Measurements from ENCODE around the gene PIAS1.
"Not testable (repeated sequence)": the region's sequence is repeated elsewhere in the genome, so short reads cannot be mapped to it uniquely, and the experiment has no call there.

PIAS1 gene

DNA sequence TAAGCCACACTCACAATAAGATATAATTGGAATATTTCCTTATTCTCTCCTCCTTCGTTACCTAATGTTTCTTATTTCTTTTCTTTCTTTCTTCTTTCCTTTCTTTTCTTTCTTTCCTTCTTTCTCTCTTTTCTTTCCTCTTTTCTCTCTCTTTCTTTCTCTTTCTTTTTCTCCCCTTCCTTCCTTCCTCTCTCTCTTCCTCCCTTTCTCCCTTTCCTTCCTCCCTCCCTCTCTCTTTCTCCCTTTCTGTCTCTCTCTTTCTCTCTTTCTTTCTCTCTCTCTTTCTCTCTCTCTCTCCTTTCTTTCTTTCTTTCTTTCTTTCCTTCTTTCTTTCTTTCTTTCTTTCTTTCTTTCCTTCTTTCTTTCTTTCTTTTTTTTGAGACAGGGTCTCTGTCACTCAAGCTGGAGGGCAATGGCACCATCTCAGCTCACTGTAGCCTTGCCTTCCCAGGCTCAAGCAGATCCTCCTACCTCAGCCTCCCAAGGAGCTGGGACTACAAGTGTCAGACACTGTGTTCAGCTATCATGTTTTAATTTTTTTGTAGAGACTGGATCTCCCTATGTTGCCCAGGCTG lies 19.3 kb upstream of the PIAS1 start:
- no peak for DNase-seq (ENCODE audit: low read depth)

GRCh38 chr15:68038246-68038645 lies 15.9 kb upstream of the PIAS1 start:
- no peak for DNase-seq (ENCODE audit: low read depth)

DNA sequence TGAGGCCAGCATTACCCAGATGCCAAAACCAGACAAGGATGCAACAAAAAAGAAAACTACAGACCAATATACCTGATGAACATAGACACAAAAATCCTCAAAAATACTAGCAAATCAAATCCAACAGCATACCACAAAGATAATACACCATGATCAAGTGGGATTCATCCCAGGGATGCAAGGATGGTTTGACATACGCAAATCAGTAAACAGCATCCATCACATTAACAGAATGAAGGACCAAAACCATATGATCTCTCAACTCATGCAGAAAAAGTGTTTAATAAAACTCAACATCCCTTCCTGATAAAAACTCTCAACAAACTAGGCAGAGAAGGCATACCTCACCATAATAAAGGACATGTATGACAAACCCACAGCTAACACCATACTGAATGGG lies 14.0 kb upstream of the PIAS1 start:
- DNase-seq (ENCODE audit: low read depth), result no peak

DNA sequence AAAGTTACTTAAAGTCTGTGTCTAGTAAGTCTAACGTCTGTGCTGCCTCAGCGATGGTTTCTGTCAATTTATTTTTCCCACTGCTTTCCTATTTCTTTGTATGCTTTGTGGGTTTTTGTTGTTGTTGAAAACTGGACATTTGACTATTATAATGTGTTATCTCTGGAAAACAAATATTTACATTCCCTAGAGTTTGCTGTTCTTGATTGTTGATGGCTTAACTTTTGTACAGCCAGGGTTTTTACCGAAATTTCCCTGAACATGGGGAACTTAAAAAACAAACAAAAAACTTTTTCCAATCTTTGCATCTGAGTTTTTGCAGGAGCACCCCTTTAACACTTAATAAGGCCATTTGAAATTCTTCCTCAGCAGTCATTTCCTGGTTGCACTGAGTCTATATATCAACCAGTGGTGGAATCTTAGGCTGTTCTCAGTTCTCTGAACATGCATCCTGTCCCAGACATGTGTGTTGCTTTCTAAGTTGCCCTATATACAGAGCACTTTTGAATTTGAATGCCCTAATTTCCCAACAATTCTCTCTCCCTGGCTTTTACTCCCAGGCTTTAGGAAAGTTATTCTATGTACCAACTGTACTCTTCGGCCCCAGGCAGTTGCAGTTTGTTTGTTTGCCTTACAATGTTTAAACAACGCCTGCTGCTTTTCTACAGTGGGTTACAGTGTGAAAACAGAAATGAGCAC lies 11.8 kb upstream of the PIAS1 start:
- no peak for DNase-seq (ENCODE audit: low read depth)

- no peak for DNase-seq (ENCODE audit: low read depth)
These were observed 11.3 kb upstream of the PIAS1 start for GRCh38 chr15:68042855-68043222.

DNA sequence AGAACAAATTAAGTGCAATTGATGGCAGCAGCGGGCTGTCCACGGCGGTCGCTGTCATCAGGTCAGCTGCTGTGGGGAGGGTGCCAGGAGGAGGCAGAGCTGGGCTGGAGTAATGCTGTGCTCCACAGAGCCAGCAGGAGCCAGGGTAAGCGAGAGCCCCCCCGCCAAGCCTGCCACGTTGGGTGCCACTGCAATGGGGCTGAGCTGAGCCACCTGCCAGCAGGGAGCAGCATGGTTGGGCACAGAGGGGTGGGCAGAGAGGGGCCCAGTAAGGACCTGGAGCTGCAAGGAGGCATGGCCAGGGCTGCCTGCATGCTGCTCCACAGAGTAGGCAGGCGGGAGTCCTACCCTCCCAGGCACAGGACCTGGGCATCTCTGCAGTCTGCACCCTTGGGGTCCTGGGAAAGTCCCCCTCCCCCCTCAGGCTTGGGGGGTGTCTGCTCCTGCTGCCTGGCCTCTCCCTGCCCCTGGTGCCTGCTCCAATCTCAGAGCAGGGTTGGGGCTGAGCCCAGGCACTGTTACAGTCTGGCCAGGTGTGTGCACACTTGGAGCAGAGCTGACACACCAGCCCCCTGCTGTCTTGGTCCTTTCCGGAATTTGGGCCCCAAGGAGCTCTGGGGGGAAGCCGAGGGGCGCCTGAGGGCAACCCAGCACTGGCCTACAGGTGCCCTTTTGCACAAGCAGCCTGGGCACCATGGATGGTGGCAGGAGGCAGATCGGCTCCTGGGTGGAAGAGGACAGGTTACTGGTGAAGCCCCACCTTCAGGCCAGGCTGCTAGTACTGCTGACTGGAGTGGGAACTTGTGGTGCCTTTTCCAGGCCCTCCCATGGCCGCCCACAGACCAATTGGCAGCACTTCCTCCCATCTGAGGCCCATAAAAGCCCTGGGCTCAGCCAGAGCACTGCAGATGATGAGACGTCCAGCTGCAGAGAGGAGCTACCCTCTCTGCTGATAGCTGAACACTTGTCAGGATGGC lies 8.5 kb upstream of the PIAS1 start:
- DNase-seq (ENCODE audit: low read depth), result no peak

DNA sequence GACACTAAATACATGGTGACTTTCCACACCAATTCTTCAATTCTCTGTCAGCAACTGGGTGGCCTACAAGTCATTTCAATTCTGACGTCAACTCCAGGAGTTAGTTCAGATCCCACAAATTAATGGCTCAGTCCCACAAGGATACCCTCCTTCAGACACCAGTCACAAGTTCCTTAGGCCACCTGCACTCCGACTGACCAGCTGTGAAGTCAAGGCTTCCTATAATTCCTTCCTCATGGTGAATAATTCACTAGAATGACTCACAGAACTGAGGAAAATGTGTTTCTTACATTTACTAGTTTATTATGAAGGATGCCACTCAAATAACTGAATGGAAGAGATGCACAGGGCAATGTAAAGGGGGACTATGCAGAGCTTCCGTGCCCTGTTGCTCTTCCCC lies 6.3 kb upstream of the PIAS1 start:
- DNase-seq (ENCODE audit: low read depth), result no peak

DNA sequence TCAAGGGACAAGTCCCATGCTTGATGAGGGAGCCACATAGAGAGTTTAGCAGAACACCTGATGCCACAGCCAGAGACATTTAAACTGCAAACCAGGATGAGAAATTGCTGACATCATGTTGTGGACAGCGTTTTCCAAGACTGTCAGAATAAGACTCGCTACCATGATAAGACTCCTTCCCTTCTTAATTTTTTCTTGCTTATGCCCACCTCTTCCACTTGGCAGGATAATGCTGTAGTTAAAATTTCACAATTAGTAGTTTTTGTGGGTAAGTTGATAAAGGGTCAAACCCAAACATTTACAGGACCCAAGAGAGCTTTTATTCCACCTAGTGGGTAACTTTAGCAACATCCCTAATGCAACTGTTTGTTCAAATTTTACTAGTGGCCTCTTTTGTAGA lies 3.0 kb upstream of the PIAS1 start:
- no peak for DNase-seq (ENCODE audit: low read depth)

- no peak for DNase-seq (ENCODE audit: low read depth)
These were observed 2.2 kb upstream of the PIAS1 start for GRCh38 chr15:68051907-68052306.

- no peak for DNase-seq (ENCODE audit: low read depth)
These were observed 1.7 kb upstream of the PIAS1 start for GRCh38 chr15:68052431-68052830.

GRCh38 chr15:68053001-68053400 lies 1.1 kb upstream of the PIAS1 start:
- DNase-seq (ENCODE audit: low read depth), result no peak

DNA sequence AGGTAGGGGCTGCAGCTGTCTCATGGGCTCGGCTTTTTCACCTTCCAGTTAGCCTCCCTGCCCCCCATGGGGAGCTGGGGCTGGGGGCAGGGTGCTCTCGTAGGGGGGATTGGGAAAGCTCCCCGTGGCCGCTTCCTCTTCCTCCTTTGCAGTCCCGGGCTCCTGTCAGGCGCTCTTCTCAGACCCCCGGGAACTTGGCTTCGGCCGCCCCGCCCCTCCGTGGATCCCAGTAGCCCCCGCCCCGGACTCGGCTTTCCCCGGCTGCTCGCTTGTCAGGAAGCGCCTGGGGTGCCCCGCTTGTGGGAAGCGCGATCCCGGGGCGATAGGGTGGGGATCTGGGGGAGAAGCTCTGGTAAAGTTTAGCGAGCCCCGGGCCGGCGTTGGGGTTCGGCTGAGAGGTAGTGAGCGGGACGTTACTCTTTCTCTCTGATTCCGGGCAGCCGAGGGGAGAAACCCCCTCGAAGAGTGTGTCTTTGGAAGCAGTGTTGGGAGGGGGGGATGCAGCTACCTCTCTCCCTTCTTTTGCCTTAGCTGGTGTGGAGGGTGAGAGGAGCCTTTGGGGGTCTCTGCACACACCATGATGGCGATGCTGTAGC lies 611 bp downstream of the PIAS1 start:
- DNase-seq (ENCODE audit: low read depth), result peak; percentile 17

DNA sequence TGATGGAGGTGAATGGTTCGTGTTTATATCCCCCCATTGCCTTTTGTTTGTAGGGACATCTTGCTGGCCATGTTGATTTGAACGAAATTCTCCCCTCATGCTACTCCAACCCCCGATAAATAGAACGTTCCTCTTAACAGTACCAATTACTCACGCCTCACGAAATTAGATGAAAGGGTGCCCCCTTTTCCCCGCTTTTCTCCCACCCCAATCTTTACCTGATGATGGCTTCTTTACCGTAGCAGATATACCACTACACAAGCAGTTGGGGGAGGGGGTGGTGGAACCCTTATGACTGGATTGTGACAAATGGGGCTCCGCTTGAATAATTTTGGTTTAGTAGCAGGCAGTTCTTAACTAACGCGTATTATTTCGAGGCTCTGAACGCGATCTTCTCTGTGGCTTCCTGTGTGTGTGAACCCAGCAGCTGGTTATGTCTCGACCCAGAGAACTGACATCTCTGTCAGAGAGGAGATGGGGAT lies 1.1 kb downstream of the PIAS1 start:
- DNase-seq (ENCODE audit: low read depth), result peak; percentile 49

DNA sequence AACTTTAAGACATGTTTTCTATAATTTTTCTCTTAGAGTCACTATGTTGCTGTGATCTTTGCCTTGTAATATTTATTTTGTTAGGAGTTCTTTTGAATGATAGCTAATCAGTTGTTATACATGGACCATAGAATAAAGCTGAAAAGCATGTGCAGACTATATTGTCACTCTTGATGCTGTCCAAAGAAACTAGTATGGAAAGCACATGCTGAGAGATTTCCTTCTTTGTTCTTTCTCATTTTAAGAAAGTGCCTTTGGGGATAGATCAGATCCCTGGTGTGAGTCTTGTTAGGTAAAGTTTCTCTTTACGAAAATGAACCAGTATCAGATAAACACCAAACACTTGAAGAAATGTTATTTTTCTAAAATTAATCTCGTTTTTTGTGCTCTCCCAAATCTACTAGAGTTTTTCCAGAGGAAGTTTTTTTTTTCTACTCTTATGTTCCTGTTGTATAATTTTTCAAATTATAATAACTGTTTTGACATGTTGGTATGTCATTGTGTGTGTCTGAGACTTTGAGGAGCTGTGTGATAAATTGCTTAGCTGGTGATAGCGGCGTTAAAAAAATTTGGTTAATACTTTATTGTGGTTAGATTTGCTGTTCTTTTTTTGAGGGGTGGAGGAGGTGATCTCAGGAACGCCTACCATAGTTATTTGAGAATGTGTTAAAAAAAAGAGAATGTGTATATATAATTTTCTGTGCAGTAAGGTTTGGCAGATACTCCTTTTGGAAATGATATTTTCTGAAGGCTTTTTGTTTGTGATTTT lies 2.2 kb downstream of the PIAS1 start:
- no peak for DNase-seq (ENCODE audit: low read depth)

DNA sequence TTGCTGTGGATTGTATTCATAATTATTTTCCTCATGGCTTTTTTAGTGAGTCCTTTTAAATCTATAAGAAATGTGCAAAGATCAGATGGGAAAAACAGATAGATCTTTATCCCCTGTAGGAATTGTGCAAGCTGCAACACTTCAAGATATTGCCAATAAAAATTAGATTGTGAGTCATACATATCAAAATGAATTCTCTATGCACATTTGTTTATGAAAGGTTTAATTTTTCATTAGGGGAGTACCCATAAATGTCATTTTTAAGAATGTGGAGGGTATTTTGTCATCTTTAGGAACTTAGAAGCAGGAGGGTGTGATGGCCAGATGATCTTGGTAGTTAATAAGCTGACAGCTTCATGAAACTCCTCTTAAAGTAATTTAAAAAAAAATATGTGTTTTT lies 2.9 kb downstream of the PIAS1 start:
- no peak for DNase-seq (ENCODE audit: low read depth)

DNA sequence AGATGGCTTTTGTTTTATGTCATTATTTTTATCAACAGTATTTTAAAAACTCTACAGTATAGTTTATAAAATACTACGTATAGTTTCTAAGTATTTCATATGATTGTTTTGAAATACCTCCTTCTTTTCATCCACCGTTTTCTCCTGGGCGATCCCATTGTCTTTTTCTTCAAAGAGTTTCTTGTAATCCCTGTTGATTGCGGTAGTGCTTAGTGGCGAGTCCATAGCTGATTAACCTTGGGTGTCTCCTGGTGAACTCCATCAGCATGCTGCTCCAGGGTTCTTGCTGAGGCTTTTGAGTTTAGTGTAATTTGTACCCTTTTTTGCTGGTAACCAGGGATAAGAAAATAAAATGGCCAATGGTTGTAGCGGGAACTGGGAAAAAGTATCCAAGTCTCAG lies 3.6 kb downstream of the PIAS1 start:
- DNase-seq (ENCODE audit: low read depth), result no peak

GRCh38 chr15:68058970-68059369 lies 4.9 kb downstream of the PIAS1 start:
- not testable (repeated sequence) for DNase-seq (ENCODE audit: low read depth)

GRCh38 chr15:68059630-68060029 lies 5.5 kb downstream of the PIAS1 start:
- no peak for DNase-seq (ENCODE audit: low read depth)

GRCh38 chr15:68061171-68061570 lies 7.1 kb downstream of the PIAS1 start:
- no peak for DNase-seq (ENCODE audit: low read depth)

DNA sequence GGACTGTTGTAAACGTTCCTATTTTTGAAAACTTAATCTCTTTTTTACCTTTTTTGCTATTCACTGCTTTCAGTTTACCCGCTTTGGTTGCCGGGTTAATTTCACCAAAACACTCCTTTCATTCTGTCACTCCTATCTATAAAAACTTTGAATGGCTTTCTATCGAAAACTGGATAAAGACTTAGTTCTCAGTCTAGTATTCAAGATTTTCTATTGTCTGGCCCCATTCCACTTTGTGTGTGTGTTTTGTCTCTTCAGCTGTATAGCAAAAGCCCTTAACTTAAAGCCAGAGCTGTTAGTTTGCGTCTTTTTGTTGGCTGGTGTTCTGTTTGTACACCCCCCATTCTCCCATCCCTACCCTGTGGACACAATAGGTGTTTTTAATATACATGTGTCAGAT lies 7.5 kb downstream of the PIAS1 start:
- DNase-seq (ENCODE audit: low read depth), result no peak

DNA sequence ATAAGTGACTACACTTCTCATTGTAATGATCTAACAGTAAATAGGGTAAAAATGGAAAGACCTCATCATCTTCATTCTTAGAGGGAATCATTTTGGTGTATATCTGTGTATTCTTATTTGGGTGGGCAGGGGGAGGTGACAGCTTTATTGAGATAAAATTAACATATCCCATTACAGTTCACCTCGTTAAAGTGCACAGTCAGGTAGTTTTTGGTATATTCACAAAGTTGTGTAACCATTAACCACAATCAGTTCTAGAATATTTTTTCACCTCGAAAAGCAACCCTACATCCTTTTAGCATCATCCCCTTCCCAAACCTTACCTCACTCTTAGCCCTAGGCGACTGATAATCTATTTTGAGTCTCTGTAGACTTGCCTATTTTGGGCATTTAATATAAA lies 8.1 kb downstream of the PIAS1 start:
- no peak for DNase-seq (ENCODE audit: low read depth)

Measured in T follicular helper cell (primary cell).